Lung (tissue), 12 donors: Measurements from ENCODE around the gene ZCCHC24. TPM values are rescaled to one million over a fixed set of nuclear protein-coding genes. Genes with fewer than 3 reads are reported as not detected.
A peak's percentile ranks its signal among the peaks of the same experiment; 100 is the strongest.

Experiments
- ATAC-seq: fragments of 200-7000 bp; cut with Tn5 transposase; one replicate; pipeline ENCODE4 v1.9.1; 2020; ENCODE audit warnings: moderate number of reproducible peaks; ENCODE audit not compliant: insufficient read depth, low FRiP score
- DNase-seq, 3 donors: peaks; one replicate each; pipeline ENCODE4 v3.0.0-alpha.2; 2013 to 2017
- H3K27ac ChIP-seq, 2 donors: one replicate each; pipeline ENCODE4 v1.5.1; 2013; ENCODE audit warnings: mild to moderate bottlenecking in 2 of 2, moderate library complexity in 2 of 2, control low read depth in 1 of 2, inconsistent platforms in 1 of 2, low read depth in 1 of 2, low read length in 1 of 2
- H3K27me3 ChIP-seq, 3 donors: one replicate each; pipeline ENCODE4 v1.5.1; 2013; ENCODE audit warnings: low read length in 2 of 3; ENCODE audit not compliant: control insufficient read depth in 3 of 3, insufficient read depth in 3 of 3
- H3K36me3 ChIP-seq, 4 donors: one replicate each; pipeline ENCODE4 v1.5.1; 2013; ENCODE audit warnings: low read length in 4 of 4, mild to moderate bottlenecking in 1 of 4, moderate library complexity in 1 of 4; ENCODE audit not compliant: control insufficient read depth in 4 of 4, insufficient read depth in 4 of 4
- H3K4me1 ChIP-seq, 5 donors: one replicate each; pipeline ENCODE4 v1.5.1; 2013; ENCODE audit warnings: low read length in 5 of 5, mild to moderate bottlenecking in 2 of 5, moderate library complexity in 1 of 5; ENCODE audit not compliant: control insufficient read depth in 5 of 5, insufficient read depth in 5 of 5
- H3K4me3 ChIP-seq: one replicate; pipeline ENCODE4 v1.5.1; 2013; ENCODE audit warnings: mild to moderate bottlenecking, control low read depth, moderate library complexity
- H3K9ac ChIP-seq, 2 donors: one replicate each; pipeline ENCODE4 v1.5.1; 2013; ENCODE audit warnings: low read length in 2 of 2, control low read depth in 1 of 2; ENCODE audit not compliant: insufficient read depth in 1 of 2
- H3K9me3 ChIP-seq, 4 donors: one replicate each; pipeline ENCODE4 v1.5.1; 2013; ENCODE audit warnings: low read length in 3 of 4, mild to moderate bottlenecking in 1 of 4, moderate library complexity in 1 of 4; ENCODE audit not compliant: control insufficient read depth in 4 of 4, insufficient read depth in 3 of 4
- CTCF ChIP-seq: IDR thresholded peaks from 2 replicates; pipeline ENCODE4 v1.5.1; 2012; ENCODE audit warnings: mild to moderate bottlenecking; ENCODE audit errors: control extremely low read depth, extremely low read depth
- WGBS, 2 donors: extraction: QIAGEN DNeasy Blood & Tissue Kit; methylation state at CpG; one replicate each; pipeline ENCODE4 v1.1.7; 2013; 5-methylcytosine and 5-hydroxymethylcytosine counted together
- polyA plus RNA-seq, 2 donors: library from polyadenylated mRNA; stranded (reverse); fragments of 200-250 nt; gene quantifications; one replicate each; pipeline ENCODE4 v1.2.1, GENCODE V29; 2013
- total RNA-seq, 2 donors: library from RNA; depleted of rRNA in 1 of 2; stranded (reverse); fragments of >200 nt in 1 of 2; gene quantifications; one replicate each; pipeline ENCODE4 v1.2.1, GENCODE V29; 2014 to 2021
- donor health status: control.
- donor health status: control.
- donor health status: Bipolar disorder and iron deficiency.
- donor health status: healthy.
- donor health status: DM: yes; HTN: yes; CAD: no.

The ZCCHC24 gene
- total and polyA plus RNA-seq, 4 donors = 10.4 to 33.5 (median 13.5) TPM

- ATAC-seq = no peak
- no peak for TF ChIP-seq CTCF
- peak overlapping the region in 1 of 2 donors; percentile 9 for H3K9ac ChIP-seq
- peaks cover 13 to 36% (median 22%) of the 10 kb centered on the region in 5 donors for H3K4me1 ChIP-seq
- H3K27ac ChIP-seq = no peak overlapping the region
- no peak overlapping the region for H3K4me3 ChIP-seq
- no peak for DNase-seq
- peaks cover 0 to 13% (median 0%) of the 10 kb centered on the region in 4 donors for H3K36me3 ChIP-seq
- 83 to 86% methylated on average over 14 of the region's 14 CpGs for WGBS, 2 donors
- H3K9me3 ChIP-seq = no peaks in the 10 kb centered on the region
- no peaks in the 10 kb centered on the region for H3K27me3 ChIP-seq
These were observed 3.0 kb downstream of the ZCCHC24 start for GRCh38 chr10:79442171-79443040.

GRCh38 chr10:79441433-79441832 is 4.0 kb downstream of the ZCCHC24 start:
- Histone ChIP-seq H3K9me3 (no peaks in the 10 kb centered on the region), H3K36me3 (peaks cover 0 to 16% (median 0%) of the 10 kb centered on the region in 4 donors), H3K4me1 (peaks cover 14 to 43% (median 20%) of the 10 kb centered on the region in 5 donors), H3K27me3 (no peaks in the 10 kb centered on the region), H3K27ac (no peak overlapping the region), H3K4me3 (no peak overlapping the region), H3K9ac (no peak overlapping the region)
- no peak for TF ChIP-seq CTCF
- WGBS, 2 donors = 41 to 42% methylated on average over 1 of the region's 1 CpG
- DNase-seq = no peak
- ATAC-seq = no peak

- Histone ChIP-seq H3K4me3 (no peak overlapping the region), H3K36me3 (peaks cover 0 to 16% (median 0%) of the 10 kb centered on the region in 4 donors), H3K27me3 (no peaks in the 10 kb centered on the region), H3K9ac (no peak overlapping the region), H3K4me1 (peaks cover 14 to 54% (median 26%) of the 10 kb centered on the region in 5 donors), H3K9me3 (no peaks in the 10 kb centered on the region), H3K27ac (peak overlapping the region in 1 of 2 donors; percentile 18)
- 95 to 97% methylated on average over 6 of the region's 6 CpGs for WGBS, 2 donors
- DNase-seq = no peak
- no peak for ATAC-seq
- TF ChIP-seq CTCF = no peak
These were observed 5.1 kb downstream of the ZCCHC24 start for GRCh38 chr10:79440281-79440680.
